Endometrial microvascular endothelial cells (primary cell): Measurements from ENCODE around the gene ZNF214. TPM values are rescaled to one million over a fixed set of nuclear protein-coding genes. Genes with fewer than 3 reads are reported as not detected.

Experiments used
- in situ Hi-C: cut with HindIII; loops from 2 replicates; pipeline ENCODE4 v1.10.0; 2017; ENCODE audit warnings: low sequenced_read_pairs, low pct_unique_long_range_greater_than_20kb; ENCODE audit errors: inconsistent ontology term
- total RNA-seq: library from RNA; depleted of rRNA; stranded (reverse); fragments of >200 nt; gene quantifications from one replicate; pipeline ENCODE4 v1.2.3, GENCODE V29; 2015; ENCODE audit errors: inconsistent ontology term

Gene ZNF214
- 0.46 TPM for total RNA-seq

- in situ Hi-C loops: no loop called here
These were observed at the start of gene ZNF214, which contains the start of gene NLRP14 for GRCh38 chr11:7020183-7020917. ZNF214 (minus strand) TSS chr11:7020346; CDS start chr11:7002835, 17,511 bp downstream. NLRP14 (plus strand) TSS chr11:7020479; CDS start chr11:7038587, 18,108 bp downstream.

- in situ Hi-C loops: no loop called here
These were observed 42.4 kb upstream of the ZNF214 start for GRCh38 chr11:7062534-7062933.

GRCh38 chr11:7060868-7061267 is 40.7 kb upstream of the ZNF214 start:
- in situ Hi-C loops: no loop called here

GRCh38 chr11:7057641-7058040 is 37.5 kb upstream of the ZNF214 start:
- in situ Hi-C loops: no loop called here

GRCh38 chr11:7056828-7057513 is 36.8 kb upstream of the ZNF214 start:
- in situ Hi-C loops: no loop called here

GRCh38 chr11:7050191-7050590 is 30.0 kb upstream of the ZNF214 start:
- in situ Hi-C loops: no loop called here

- in situ Hi-C loops: no loop called here
These were observed 26.5 kb upstream of the ZNF214 start for GRCh38 chr11:7046474-7047175.

GRCh38 chr11:7034019-7034418 is 13.9 kb upstream of the ZNF214 start:
- in situ Hi-C loops: no loop called here

- in situ Hi-C loops: no loop called here
These were observed 12.5 kb upstream of the ZNF214 start for GRCh38 chr11:7032692-7033091.

- in situ Hi-C loops: no loop called here
These were observed 11.3 kb upstream of the ZNF214 start for GRCh38 chr11:7031471-7031871.

- in situ Hi-C loops: no loop called here
These were observed 10.7 kb upstream of the ZNF214 start for GRCh38 chr11:7030836-7031235.

- in situ Hi-C loops: no loop called here
These were observed 8.0 kb upstream of the ZNF214 start for GRCh38 chr11:7028141-7028540.

- in situ Hi-C loops: no loop called here
These were observed 1.2 kb upstream of the ZNF214 start for GRCh38 chr11:7021318-7021717.

GRCh38 chr11:7019500-7020182 is 505 bp downstream of the ZNF214 start:
- in situ Hi-C loops: no loop called here

- in situ Hi-C loops: no loop called here
These were observed 4.1 kb downstream of the ZNF214 start for GRCh38 chr11:7016011-7016410.

- in situ Hi-C loops: no loop called here
These were observed 6.0 kb downstream of the ZNF214 start for GRCh38 chr11:7014118-7014517.

GRCh38 chr11:7004482-7004881 is 15.7 kb downstream of the ZNF214 start:
- in situ Hi-C loops: no loop called here

GRCh38 chr11:6995703-6996102 is 24.4 kb downstream of the ZNF214 start:
- in situ Hi-C loops: no loop called here
